Measurements from ENCODE around the gene ANTXR1. TPM values are rescaled to one million over a fixed set of nuclear protein-coding genes. Genes with fewer than 3 reads are reported as not detected.

Gene ANTXR1
- total and polyA plus RNA-seq, 2 donors (not counting 1 experiment from before 2014, with no cell fraction given): 44.6 to 101 TPM

DNA sequence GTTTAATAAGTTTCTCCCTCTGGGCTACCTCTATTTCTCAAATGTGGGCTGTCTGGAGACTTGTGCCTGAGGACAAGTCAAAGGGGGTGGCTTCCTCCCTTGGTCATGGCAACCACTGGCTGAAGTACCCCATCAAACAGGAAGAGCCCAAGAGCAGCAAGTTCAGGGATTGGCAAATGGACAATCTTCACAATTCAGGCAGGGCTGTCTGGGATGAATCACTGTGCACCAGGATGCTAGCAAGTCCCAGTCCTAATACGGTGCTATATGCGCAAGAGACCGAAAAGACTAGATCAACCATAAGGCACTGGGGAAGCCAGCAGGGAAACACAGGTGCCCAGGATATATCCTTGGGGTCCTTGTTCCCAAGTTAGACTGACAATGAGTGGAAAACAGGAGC, 75.5 kb downstream of the ANTXR1 start:
- Histone ChIP-seq H3K36me3 (ENCODE audit: control insufficient read depth, insufficient read depth, low read length) (no peaks in the 10 kb centered on the region), H3K4me2 (ENCODE audit: extremely low read depth, insufficient read depth, low read length) (no peak overlapping the region), H4K20me1 (ENCODE audit: control insufficient read depth, extremely low read depth, insufficient read depth, low read length) (no peaks in the 10 kb centered on the region), H3K4me3 (replicated peaks in 1 of 4; ENCODE audit: control extremely low read depth in 1 of 4, insufficient read depth in 1 of 4, low read depth in 3 of 4, low read length in 4 of 4) (no peak overlapping the region), H3K9me3 (ENCODE audit: control insufficient read depth, insufficient read depth, low read depth, low read length) (no peaks in the 10 kb centered on the region), H3K27ac (ENCODE audit: insufficient read depth, low read length) (no peak overlapping the region), H3K27me3 (ENCODE audit: control insufficient read depth, insufficient read depth, low read length) (no peaks in the 10 kb centered on the region), H3K4me1 (ENCODE audit: control insufficient read depth, extremely low read depth, insufficient read depth, low read length) (peaks cover 13% of the 10 kb centered on the region), H3K79me2 (ENCODE audit: control insufficient read depth, insufficient read depth, low read length) (no peaks in the 10 kb centered on the region), H2AFZ (ENCODE audit: low read length) (no peak overlapping the region), H3K9ac (ENCODE audit: insufficient read depth, low read length) (no peak overlapping the region)
- peak; percentile 28 to 32 for DNase-seq (ENCODE audit: low read depth in 2 of 2)
- TF ChIP-seq, protein P1, sequence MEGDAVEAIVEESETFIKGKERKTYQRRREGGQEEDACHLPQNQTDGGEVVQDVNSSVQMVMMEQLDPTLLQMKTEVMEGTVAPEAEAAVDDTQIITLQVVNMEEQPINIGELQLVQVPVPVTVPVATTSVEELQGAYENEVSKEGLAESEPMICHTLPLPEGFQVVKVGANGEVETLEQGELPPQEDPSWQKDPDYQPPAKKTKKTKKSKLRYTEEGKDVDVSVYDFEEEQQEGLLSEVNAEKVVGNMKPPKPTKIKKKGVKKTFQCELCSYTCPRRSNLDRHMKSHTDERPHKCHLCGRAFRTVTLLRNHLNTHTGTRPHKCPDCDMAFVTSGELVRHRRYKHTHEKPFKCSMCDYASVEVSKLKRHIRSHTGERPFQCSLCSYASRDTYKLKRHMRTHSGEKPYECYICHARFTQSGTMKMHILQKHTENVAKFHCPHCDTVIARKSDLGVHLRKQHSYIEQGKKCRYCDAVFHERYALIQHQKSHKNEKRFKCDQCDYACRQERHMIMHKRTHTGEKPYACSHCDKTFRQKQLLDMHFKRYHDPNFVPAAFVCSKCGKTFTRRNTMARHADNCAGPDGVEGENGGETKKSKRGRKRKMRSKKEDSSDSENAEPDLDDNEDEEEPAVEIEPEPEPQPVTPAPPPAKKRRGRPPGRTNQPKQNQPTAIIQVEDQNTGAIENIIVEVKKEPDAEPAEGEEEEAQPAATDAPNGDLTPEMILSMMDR (conservative IDR thresholded peaks at IDR 0.05 in 1 of 2, IDR thresholded peaks at IDR 0.05 in 1 of 2; ENCODE audit: low read depth in 1 of 2, low read length in 2 of 2): no peak
- TF ChIP-seq EZH2 (IDR thresholded peaks at IDR 0.05; ENCODE audit: low read length, missing control alignments): no peak

GRCh38 chr2:69089266-69089665, 76.3 kb downstream of the ANTXR1 start:
- H3K79me2 ChIP-seq (ENCODE audit: control insufficient read depth, insufficient read depth, low read length): no peaks in the 10 kb centered on the region
- no peak overlapping the region for H3K4me2 ChIP-seq (ENCODE audit: extremely low read depth, insufficient read depth, low read length)
- TF ChIP-seq EZH2 (IDR thresholded peaks at IDR 0.05; ENCODE audit: low read length, missing control alignments): no peak
- TF ChIP-seq, protein P1 (conservative IDR thresholded peaks at IDR 0.05 in 1 of 2, IDR thresholded peaks at IDR 0.05 in 1 of 2; ENCODE audit: low read depth in 1 of 2, low read length in 2 of 2): no peak
- H3K36me3 ChIP-seq (ENCODE audit: control insufficient read depth, insufficient read depth, low read length): no peaks in the 10 kb centered on the region
- peaks cover 11% of the 10 kb centered on the region for H3K4me1 ChIP-seq (ENCODE audit: control insufficient read depth, extremely low read depth, insufficient read depth, low read length)
- H3K9ac ChIP-seq (ENCODE audit: insufficient read depth, low read length): no peak overlapping the region
- no peaks in the 10 kb centered on the region for H4K20me1 ChIP-seq (ENCODE audit: control insufficient read depth, extremely low read depth, insufficient read depth, low read length)
- H2AFZ ChIP-seq (ENCODE audit: low read length): no peak overlapping the region
- H3K4me3 ChIP-seq (replicated peaks in 1 of 4; ENCODE audit: control extremely low read depth in 1 of 4, insufficient read depth in 1 of 4, low read depth in 3 of 4, low read length in 4 of 4): no peak overlapping the region
- H3K9me3 ChIP-seq (ENCODE audit: control insufficient read depth, insufficient read depth, low read depth, low read length): no peaks in the 10 kb centered on the region
- H3K27me3 ChIP-seq (ENCODE audit: control insufficient read depth, insufficient read depth, low read length): no peaks in the 10 kb centered on the region
- no peak overlapping the region for H3K27ac ChIP-seq (ENCODE audit: insufficient read depth, low read length)
- DNase-seq (ENCODE audit: low read depth in 2 of 2): peak in 1 of 2 donors; percentile 73

- Histone ChIP-seq H4K20me1 (ENCODE audit: control insufficient read depth, extremely low read depth, insufficient read depth, low read length) (no peaks in the 10 kb centered on the region), H3K4me1 (ENCODE audit: control insufficient read depth, extremely low read depth, insufficient read depth, low read length) (peaks cover 11% of the 10 kb centered on the region), H2AFZ (ENCODE audit: low read length) (no peak overlapping the region), H3K9me3 (ENCODE audit: control insufficient read depth, insufficient read depth, low read depth, low read length) (no peaks in the 10 kb centered on the region), H3K9ac (ENCODE audit: insufficient read depth, low read length) (no peak overlapping the region), H3K27me3 (ENCODE audit: control insufficient read depth, insufficient read depth, low read length) (no peaks in the 10 kb centered on the region), H3K27ac (ENCODE audit: insufficient read depth, low read length) (no peak overlapping the region), H3K36me3 (ENCODE audit: control insufficient read depth, insufficient read depth, low read length) (no peaks in the 10 kb centered on the region), H3K4me2 (ENCODE audit: extremely low read depth, insufficient read depth, low read length) (no peak overlapping the region), H3K79me2 (ENCODE audit: control insufficient read depth, insufficient read depth, low read length) (no peaks in the 10 kb centered on the region), H3K4me3 (replicated peaks in 1 of 4; ENCODE audit: control extremely low read depth in 1 of 4, insufficient read depth in 1 of 4, low read depth in 3 of 4, low read length in 4 of 4) (no peak overlapping the region)
- DNase-seq (ENCODE audit: low read depth in 2 of 2): no peak
- TF ChIP-seq, protein P1 (conservative IDR thresholded peaks at IDR 0.05 in 1 of 2, IDR thresholded peaks at IDR 0.05 in 1 of 2; ENCODE audit: low read depth in 1 of 2, low read length in 2 of 2): no peak
- TF ChIP-seq EZH2 (IDR thresholded peaks at IDR 0.05; ENCODE audit: low read length, missing control alignments): no peak
These were observed 77.0 kb downstream of the ANTXR1 start for GRCh38 chr2:69089998-69090397.
